Measurements from ENCODE around the gene TMEM132C.

Gene TMEM132C

GRCh38 chr12:128709660-128710059 is 442.7 kb downstream of the TMEM132C start:
- Histone ChIP-seq H3K4me3 (ENCODE audit: low read depth, low read length) (no peak overlapping the region), H3K36me3 (ENCODE audit: control insufficient read depth in 2 of 2, insufficient read depth in 1 of 2, low read length in 2 of 2) (no peaks in the 10 kb centered on the region), H3K27ac (ENCODE audit: extremely low read depth, low read depth, low read length) (no peak overlapping the region), H3K9me3 (ENCODE audit: control insufficient read depth, insufficient read depth, low read depth, low read length) (no peaks in the 10 kb centered on the region), H3K4me1 (ENCODE audit: control insufficient read depth, insufficient read depth, low read length) (no peaks in the 10 kb centered on the region)
- TF ChIP-seq SCRT2 (tag by site-specific recombination; IDR thresholded peaks at IDR 0.05) (no peak), ZNF19 (tag by site-specific recombination; IDR thresholded peaks at IDR 0.05; ENCODE audit: low read depth) (no peak), ZNF24 (tag by site-specific recombination; IDR thresholded peaks at IDR 0.05) (no peak), ZNF521 (tag by site-specific recombination; IDR thresholded peaks at IDR 0.05) (no peak), ZNF10 (tag by site-specific recombination; IDR thresholded peaks at IDR 0.05) (no peak), GLIS1 (tag by site-specific recombination; IDR thresholded peaks at IDR 0.05) (no peak), ZFP41 (tag by site-specific recombination; IDR thresholded peaks at IDR 0.05; ENCODE audit: borderline replicate concordance) (no peak), ZNF366 (tag by site-specific recombination; conservative IDR thresholded peaks at IDR 0.05) (no peak), ZEB2 (tag by site-specific recombination; IDR thresholded peaks at IDR 0.05) (no peak), KLF7 (tag by site-specific recombination; IDR thresholded peaks at IDR 0.05; ENCODE audit: borderline replicate concordance) (no peak), ZNF140 (tag by site-specific recombination; IDR thresholded peaks at IDR 0.05) (no peak), ZNF544 (tag by site-specific recombination; IDR thresholded peaks at IDR 0.05) (no peak), ZNF133 (tag by site-specific recombination; IDR thresholded peaks at IDR 0.05) (no peak), KLF8 (tag by site-specific recombination; IDR thresholded peaks at IDR 0.05) (no peak), ZNF132 (tag by site-specific recombination; IDR thresholded peaks at IDR 0.05; ENCODE audit: borderline replicate concordance) (no peak), GLI2 (tag by site-specific recombination; IDR thresholded peaks at IDR 0.05; ENCODE audit: borderline replicate concordance, low read depth) (no peak)
- TF ChIP-seq, protein P1, sequence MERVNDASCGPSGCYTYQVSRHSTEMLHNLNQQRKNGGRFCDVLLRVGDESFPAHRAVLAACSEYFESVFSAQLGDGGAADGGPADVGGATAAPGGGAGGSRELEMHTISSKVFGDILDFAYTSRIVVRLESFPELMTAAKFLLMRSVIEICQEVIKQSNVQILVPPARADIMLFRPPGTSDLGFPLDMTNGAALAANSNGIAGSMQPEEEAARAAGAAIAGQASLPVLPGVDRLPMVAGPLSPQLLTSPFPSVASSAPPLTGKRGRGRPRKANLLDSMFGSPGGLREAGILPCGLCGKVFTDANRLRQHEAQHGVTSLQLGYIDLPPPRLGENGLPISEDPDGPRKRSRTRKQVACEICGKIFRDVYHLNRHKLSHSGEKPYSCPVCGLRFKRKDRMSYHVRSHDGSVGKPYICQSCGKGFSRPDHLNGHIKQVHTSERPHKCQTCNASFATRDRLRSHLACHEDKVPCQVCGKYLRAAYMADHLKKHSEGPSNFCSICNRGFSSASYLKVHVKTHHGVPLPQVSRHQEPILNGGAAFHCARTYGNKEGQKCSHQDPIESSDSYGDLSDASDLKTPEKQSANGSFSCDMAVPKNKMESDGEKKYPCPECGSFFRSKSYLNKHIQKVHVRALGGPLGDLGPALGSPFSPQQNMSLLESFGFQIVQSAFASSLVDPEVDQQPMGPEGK (tag by site-specific recombination; IDR thresholded peaks at IDR 0.05), result no peak
- TF ChIP-seq, protein P2, sequence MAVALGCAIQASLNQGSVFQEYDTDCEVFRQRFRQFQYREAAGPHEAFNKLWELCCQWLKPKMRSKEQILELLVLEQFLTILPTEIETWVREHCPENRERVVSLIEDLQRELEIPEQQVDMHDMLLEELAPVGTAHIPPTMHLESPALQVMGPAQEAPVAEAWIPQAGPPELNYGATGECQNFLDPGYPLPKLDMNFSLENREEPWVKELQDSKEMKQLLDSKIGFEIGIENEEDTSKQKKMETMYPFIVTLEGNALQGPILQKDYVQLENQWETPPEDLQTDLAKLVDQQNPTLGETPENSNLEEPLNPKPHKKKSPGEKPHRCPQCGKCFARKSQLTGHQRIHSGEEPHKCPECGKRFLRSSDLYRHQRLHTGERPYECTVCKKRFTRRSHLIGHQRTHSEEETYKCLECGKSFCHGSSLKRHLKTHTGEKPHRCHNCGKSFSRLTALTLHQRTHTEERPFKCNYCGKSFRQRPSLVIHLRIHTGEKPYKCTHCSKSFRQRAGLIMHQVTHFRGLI (tag by site-specific recombination; IDR thresholded peaks at IDR 0.05), result no peak
- TF ChIP-seq, protein P3, sequence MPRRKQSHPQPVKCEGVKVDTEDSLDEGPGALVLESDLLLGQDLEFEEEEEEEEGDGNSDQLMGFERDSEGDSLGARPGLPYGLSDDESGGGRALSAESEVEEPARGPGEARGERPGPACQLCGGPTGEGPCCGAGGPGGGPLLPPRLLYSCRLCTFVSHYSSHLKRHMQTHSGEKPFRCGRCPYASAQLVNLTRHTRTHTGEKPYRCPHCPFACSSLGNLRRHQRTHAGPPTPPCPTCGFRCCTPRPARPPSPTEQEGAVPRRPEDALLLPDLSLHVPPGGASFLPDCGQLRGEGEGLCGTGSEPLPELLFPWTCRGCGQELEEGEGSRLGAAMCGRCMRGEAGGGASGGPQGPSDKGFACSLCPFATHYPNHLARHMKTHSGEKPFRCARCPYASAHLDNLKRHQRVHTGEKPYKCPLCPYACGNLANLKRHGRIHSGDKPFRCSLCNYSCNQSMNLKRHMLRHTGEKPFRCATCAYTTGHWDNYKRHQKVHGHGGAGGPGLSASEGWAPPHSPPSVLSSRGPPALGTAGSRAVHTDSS (tag by site-specific recombination; IDR thresholded peaks at IDR 0.05), result no peak
- TF ChIP-seq, protein P4, sequence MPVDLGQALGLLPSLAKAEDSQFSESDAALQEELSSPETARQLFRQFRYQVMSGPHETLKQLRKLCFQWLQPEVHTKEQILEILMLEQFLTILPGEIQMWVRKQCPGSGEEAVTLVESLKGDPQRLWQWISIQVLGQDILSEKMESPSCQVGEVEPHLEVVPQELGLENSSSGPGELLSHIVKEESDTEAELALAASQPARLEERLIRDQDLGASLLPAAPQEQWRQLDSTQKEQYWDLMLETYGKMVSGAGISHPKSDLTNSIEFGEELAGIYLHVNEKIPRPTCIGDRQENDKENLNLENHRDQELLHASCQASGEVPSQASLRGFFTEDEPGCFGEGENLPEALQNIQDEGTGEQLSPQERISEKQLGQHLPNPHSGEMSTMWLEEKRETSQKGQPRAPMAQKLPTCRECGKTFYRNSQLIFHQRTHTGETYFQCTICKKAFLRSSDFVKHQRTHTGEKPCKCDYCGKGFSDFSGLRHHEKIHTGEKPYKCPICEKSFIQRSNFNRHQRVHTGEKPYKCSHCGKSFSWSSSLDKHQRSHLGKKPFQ (tag by site-specific recombination; IDR thresholded peaks at IDR 0.05), result no peak
- POLR2A ChIA-PET, result no interaction called here
- CTCF ChIA-PET, result interaction anchor here (0.6 kb wide), 1 partner anchor 16 kb away, joined by 4 read pairs; no protein-coding TSS in a partner anchor

DNA sequence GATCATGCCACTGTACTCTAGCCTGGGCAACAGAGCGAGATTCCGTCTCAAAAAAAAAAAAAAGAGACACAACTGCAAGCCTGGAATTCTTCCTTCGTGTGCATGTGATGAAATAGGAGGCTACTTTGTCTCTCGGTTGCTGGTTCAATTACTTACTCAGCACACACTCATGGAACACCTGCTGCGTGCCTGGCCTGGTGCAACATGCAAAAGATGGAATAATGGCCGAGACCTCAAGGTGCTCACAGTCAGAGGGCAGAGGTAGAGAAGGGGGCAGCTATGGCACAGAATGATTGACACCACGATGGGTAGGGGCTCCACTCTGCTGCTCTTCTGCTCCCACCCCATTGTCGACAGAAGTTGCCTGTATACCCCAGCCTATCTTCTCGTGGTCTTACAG is 444.5 kb downstream of the TMEM132C start:
- no peaks in the 10 kb centered on the region for H3K9me3 ChIP-seq (ENCODE audit: control insufficient read depth, insufficient read depth, low read depth, low read length)
- no peak overlapping the region for H3K4me3 ChIP-seq (ENCODE audit: low read depth, low read length)
- no peak overlapping the region for H3K27ac ChIP-seq (ENCODE audit: extremely low read depth, low read depth, low read length)
- POLR2A ChIA-PET, result no interaction called here
- no peaks in the 10 kb centered on the region for H3K4me1 ChIP-seq (ENCODE audit: control insufficient read depth, insufficient read depth, low read length)
- H3K36me3 ChIP-seq (ENCODE audit: control insufficient read depth in 2 of 2, insufficient read depth in 1 of 2, low read length in 2 of 2), result no peaks in the 10 kb centered on the region
- CTCF ChIA-PET, result no interaction called here
- TF ChIP-seq, protein P5, sequence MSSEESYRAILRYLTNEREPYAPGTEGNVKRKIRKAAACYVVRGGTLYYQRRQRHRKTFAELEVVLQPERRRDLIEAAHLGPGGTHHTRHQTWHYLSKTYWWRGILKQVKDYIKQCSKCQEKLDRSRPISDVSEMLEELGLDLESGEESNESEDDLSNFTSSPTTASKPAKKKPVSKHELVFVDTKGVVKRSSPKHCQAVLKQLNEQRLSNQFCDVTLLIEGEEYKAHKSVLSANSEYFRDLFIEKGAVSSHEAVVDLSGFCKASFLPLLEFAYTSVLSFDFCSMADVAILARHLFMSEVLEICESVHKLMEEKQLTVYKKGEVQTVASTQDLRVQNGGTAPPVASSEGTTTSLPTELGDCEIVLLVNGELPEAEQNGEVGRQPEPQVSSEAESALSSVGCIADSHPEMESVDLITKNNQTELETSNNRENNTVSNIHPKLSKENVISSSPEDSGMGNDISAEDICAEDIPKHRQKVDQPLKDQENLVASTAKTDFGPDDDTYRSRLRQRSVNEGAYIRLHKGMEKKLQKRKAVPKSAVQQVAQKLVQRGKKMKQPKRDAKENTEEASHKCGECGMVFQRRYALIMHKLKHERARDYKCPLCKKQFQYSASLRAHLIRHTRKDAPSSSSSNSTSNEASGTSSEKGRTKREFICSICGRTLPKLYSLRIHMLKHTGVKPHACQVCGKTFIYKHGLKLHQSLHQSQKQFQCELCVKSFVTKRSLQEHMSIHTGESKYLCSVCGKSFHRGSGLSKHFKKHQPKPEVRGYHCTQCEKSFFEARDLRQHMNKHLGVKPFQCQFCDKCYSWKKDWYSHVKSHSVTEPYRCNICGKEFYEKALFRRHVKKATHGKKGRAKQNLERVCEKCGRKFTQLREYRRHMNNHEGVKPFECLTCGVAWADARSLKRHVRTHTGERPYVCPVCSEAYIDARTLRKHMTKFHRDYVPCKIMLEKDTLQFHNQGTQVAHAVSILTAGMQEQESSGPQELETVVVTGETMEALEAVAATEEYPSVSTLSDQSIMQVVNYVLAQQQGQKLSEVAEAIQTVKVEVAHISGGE (tag by site-specific recombination; conservative IDR thresholded peaks at IDR 0.05; ENCODE audit: low read depth), result no peak
- no peak for TF ChIP-seq ZNF184 (tag by site-specific recombination; IDR thresholded peaks at IDR 0.05)
- TF ChIP-seq ZNF354C (tag by site-specific recombination; IDR thresholded peaks at IDR 0.05; ENCODE audit: borderline replicate concordance, low read depth), result no peak
- TF ChIP-seq, protein P3 (tag by site-specific recombination; IDR thresholded peaks at IDR 0.05), result no peak

Data from HEK293 (cell line).